K562 (cell line): ENCODE results near the gene LRP1-AS. TPM values are rescaled to one million over a fixed set of nuclear protein-coding genes. Genes with fewer than 3 reads are reported as not detected.

Experiments
- BHLHE40 ChIP-seq: IDR thresholded peaks from 2 replicates; pipeline ENCODE4 v1.6.1; 2011; ENCODE audit warnings: low read length, improper control_type of control experiment
- CBX5 ChIP-seq: IDR thresholded peaks from 2 replicates; pipeline ENCODE4 v1.6.1; 2014; ENCODE audit warnings: low read depth, borderline replicate concordance
- CC2D1A ChIP-seq: fragments of 450-650 bp; IDR thresholded peaks from 2 replicates; pipeline ENCODE4 v1.6.1; 2017; ENCODE audit warnings: mild to moderate bottlenecking
- FOXA3 ChIP-seq, 2 experiments: fragments of 450-650 bp in 1 of 2; sonication (generic) in 1 of 2; formaldehyde crosslinking; IDR thresholded peaks in 1 of 2; conservative IDR thresholded peaks in 1 of 2; 2 replicates each; pipeline versions ENCODE4 v1.4.0 to v1.8.0; 2020 to 2022; ENCODE audit warnings: mild to moderate bottlenecking in 2 of 2, missing genetic modification reagents in 1 of 2
- HMBOX1 ChIP-seq: sonication (generic); IDR thresholded peaks from 2 replicates; pipeline ENCODE4 v1.6.1; 2016
- HOMEZ ChIP-seq: fragments of 250-450 bp; sonication (Bioruptor Pico); IDR thresholded peaks from 2 replicates; pipeline ENCODE4 v1.4.0; 2020; ENCODE audit warnings: mild to moderate bottlenecking, moderate library complexity
- RAD21 ChIP-seq, 2 experiments: fragments of 250-450 bp in 1 of 2; fragments of 450-650 bp in 1 of 2; sonication (Bioruptor Pico) in 1 of 2; formaldehyde crosslinking in 1 of 2; IDR thresholded peaks in 1 of 2; conservative IDR thresholded peaks in 1 of 2; 2 replicates each; pipeline versions ENCODE4 v1.4.0 to v1.8.0; 2020 to 2022; ENCODE audit warnings: mild to moderate bottlenecking in 2 of 2, moderate library complexity in 1 of 2
- SMAD3 ChIP-seq: fragments of 450-650 bp; formaldehyde crosslinking; conservative IDR thresholded peaks from 2 replicates; pipeline ENCODE4 v1.4.0; 2020; ENCODE audit warnings: mild to moderate bottlenecking
- THRB ChIP-seq: fragments of 450-650 bp; formaldehyde crosslinking; conservative IDR thresholded peaks from 2 replicates; pipeline ENCODE4 v1.4.0; 2022; ENCODE audit warnings: mild to moderate bottlenecking, missing genetic modification characterization
- TRIM28 ChIP-seq: fragments of 450-650 bp; IDR thresholded peaks from 2 replicates; pipeline ENCODE4 v1.6.1; 2017
- ZBTB1 ChIP-seq: sonication (generic); formaldehyde crosslinking; IDR thresholded peaks from 2 replicates; pipeline ENCODE4 v1.8.1; 2023; ENCODE audit warnings: missing genetic modification reagents, low read depth, mild to moderate bottlenecking, borderline replicate concordance
- ZBTB8A ChIP-seq: fragments of 450-650 bp; IDR thresholded peaks from 2 replicates; pipeline ENCODE4 v1.6.1; 2018; ENCODE audit warnings: mild to moderate bottlenecking, moderate library complexity; ENCODE audit not compliant: partially characterized antibody
- ZFP36 ChIP-seq: fragments of 150-350 bp; IDR thresholded peaks from 2 replicates; pipeline ENCODE4 v1.6.1; 2018; ENCODE audit warnings: low read length, low read depth; ENCODE audit not compliant: partially characterized antibody
- ZNF12 ChIP-seq: sonication (generic); formaldehyde crosslinking; IDR thresholded peaks from 2 replicates; pipeline ENCODE4 v1.4.0; 2020; ENCODE audit warnings: mild to moderate bottlenecking, missing genetic modification reagents
- ZNF175 ChIP-seq: fragments of 200-800 bp; sonication (Bioruptor generic); IDR thresholded peaks from 2 replicates; pipeline ENCODE4 v1.6.1; 2016; ENCODE audit warnings: low read depth, mild to moderate bottlenecking, missing genetic modification characterization, missing compliant biosample characterization
- ZNF277 ChIP-seq: fragments of 250-450 bp; sonication (Bioruptor Pico); IDR thresholded peaks from 2 replicates; pipeline ENCODE4 v1.8.0; 2022; ENCODE audit warnings: inconsistent platforms, mild to moderate bottlenecking, moderate library complexity, borderline replicate concordance
- ZNF586 ChIP-seq: fragments of 450-650 bp; formaldehyde crosslinking; conservative IDR thresholded peaks from 2 replicates; pipeline ENCODE4 v1.4.0; 2020; ENCODE audit warnings: mild to moderate bottlenecking, moderate library complexity
- polyA plus RNA-seq, 8 experiments: library from polyadenylated mRNA; depleted of rRNA in 4 of 8; stranded (reverse) in 5 of 8; unstranded in 3 of 8; fragments of >200 nt; fragmentation: Nextera tagmentation in 2 of 8; fragmentation: Illumina TruSeq in 1 of 8; extraction: Ambion mirVana in 2 of 8; extraction: Trizol in 1 of 8; gene quantifications; 2 replicates each; pipeline versions ENCODE4 v1.2.1 to v1.2.3, GENCODE V29; 2011 to 2014; ENCODE audit warnings: inconsistent platforms in 1 of 8, missing spikeins in 1 of 8
- total RNA-seq, 7 experiments: library from RNA; depleted of rRNA in 6 of 7; stranded (reverse); fragments of >200 nt in 6 of 7; fragmentation: Illumina TruSeq in 2 of 7; extraction: Trizol in 2 of 7; gene quantifications; 2 replicates each; pipeline versions ENCODE4 v1.2.1 to v1.2.3, GENCODE V29; 2011 to 2021; ENCODE audit warnings: low replicate concordance in 1 of 7
- TF ChIP-seq, protein P1 (sequence below): fragments of 250-450 bp; sonication (Bioruptor Pico); IDR thresholded peaks from 2 replicates; pipeline ENCODE4 v1.5.1; 2021; ENCODE audit warnings: mild to moderate bottlenecking

Gene LRP1-AS
- total and polyA plus RNA-seq, 9 of the 15 experiments (the other 6 are each of a cell fraction or from before 2014, with no cell fraction given): not detected

DNA sequence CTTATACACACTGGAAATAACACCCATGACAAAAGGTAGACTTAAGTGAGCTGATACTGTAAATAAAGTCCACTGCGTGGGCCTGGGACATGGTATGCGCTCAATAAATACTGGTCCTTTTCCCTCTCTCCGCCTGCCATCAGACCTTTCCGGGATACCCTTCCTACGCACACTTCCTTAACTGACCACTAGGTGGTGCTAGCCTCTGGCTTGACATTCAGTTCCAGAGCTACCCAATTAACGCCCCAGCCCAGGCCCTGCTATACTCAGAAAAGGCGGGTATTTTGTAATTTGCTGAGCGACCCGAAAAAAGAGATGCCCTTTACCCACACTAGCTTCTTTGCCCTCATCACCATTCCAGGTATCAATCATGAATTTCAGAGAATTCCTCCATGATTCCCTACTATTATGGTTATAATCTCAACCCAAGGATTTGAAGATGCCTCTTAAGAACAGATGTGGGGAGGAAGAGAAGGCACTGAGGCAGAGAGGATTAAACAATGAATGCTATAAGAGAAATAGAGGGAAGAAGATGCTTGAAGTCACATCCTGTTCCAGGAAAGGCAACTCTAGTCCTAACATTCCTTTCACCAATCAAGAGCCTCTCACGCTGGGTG lies 23.1 kb downstream of the LRP1-AS start (continued):
- TF ChIP-seq FOXA3 (CRISPR knock-in tag; conservative IDR thresholded peaks at IDR 0.05 in 1 of 2, IDR thresholded peaks at IDR 0.05 in 1 of 2): 0 out of 4 replicates have a peak, but pooled peaks of 1 of the 2 experiments have one; percentile 42
- no peak for TF ChIP-seq HOMEZ (CRISPR knock-in tag)
- no peak for TF ChIP-seq TRIM28
- no peak for TF ChIP-seq HMBOX1
- TF ChIP-seq ZFP36: no peak
- no peak for TF ChIP-seq ZNF12 (CRISPR knock-in tag)
- TF ChIP-seq ZNF175: no peak
- 0 out of 2 replicates have a peak, but pooled peaks have one; percentile 29 for TF ChIP-seq CC2D1A
- peak; percentile 77 to 82 for TF ChIP-seq RAD21 (CRISPR knock-in tag; conservative IDR thresholded peaks at IDR 0.05 in 1 of 2, IDR thresholded peaks at IDR 0.05 in 1 of 2)
- no peak for TF ChIP-seq ZNF277
- no peak for TF ChIP-seq SMAD3 (CRISPR knock-in tag)
- no peak for TF ChIP-seq ZBTB8A
- 0 out of 2 replicates have a peak, but pooled peaks have one; percentile 8 for TF ChIP-seq BHLHE40
- no peak for TF ChIP-seq CBX5
- TF ChIP-seq THRB: no peak
- TF ChIP-seq, protein P1, sequence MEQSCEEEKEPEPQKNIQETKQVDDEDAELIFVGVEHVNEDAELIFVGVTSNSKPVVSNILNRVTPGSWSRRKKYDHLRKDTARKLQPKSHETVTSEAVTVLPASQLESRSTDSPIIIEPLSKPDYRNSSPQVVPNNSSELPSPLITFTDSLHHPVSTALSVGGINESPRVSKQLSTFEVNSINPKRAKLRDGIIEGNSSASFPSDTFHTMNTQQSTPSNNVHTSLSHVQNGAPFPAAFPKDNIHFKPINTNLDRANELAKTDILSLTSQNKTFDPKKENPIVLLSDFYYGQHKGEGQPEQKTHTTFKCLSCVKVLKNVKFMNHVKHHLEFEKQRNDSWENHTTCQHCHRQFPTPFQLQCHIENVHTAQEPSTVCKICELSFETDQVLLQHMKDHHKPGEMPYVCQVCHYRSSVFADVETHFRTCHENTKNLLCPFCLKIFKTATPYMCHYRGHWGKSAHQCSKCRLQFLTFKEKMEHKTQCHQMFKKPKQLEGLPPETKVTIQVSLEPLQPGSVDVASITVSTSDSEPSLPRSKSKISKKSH (CRISPR knock-in tag): no peak
- no peak for TF ChIP-seq ZNF586
- no peak for TF ChIP-seq ZBTB1 (CRISPR knock-in tag)
